ENCODE data around the gene GDF10.

- no peak for TF ChIP-seq CTCF (IDR thresholded peaks at IDR 0.05; ENCODE audit: borderline replicate concordance, extremely low read depth, low read length, poor library complexity, severe bottlenecking)
- no peak for TF ChIP-seq EZH2 (IDR thresholded peaks at IDR 0.05; ENCODE audit: borderline replicate concordance, low read depth, low read length, severe bottlenecking)
Observed at GRCh38 chr10:47347303-47347675, 47.3 kb downstream of the GDF10 start.

All from DND-41 (cell line).